Fibroblast of lung (primary cell): ENCODE data around the gene SNORC.

Experiments
- EZH2 ChIP-seq: IDR thresholded peaks from 2 replicates; pipeline ENCODE4 v1.5.1; 2012; ENCODE audit warnings: low read length, control low read depth, mild to moderate bottlenecking; ENCODE audit errors: missing control alignments
- TF ChIP-seq, protein P1 (sequence below), 2 donors: IDR thresholded peaks in 1 of 2; conservative IDR thresholded peaks in 1 of 2; 1 replicate in 1 of 2; 2 replicates in 1 of 2; pipeline ENCODE4 v1.5.1; 2011 to 2012; ENCODE audit warnings: low read length in 2 of 2, control low read depth in 1 of 2, inconsistent platforms in 1 of 2, low read depth in 1 of 2, mild to moderate bottlenecking in 1 of 2

- TF ChIP-seq, protein P1, sequence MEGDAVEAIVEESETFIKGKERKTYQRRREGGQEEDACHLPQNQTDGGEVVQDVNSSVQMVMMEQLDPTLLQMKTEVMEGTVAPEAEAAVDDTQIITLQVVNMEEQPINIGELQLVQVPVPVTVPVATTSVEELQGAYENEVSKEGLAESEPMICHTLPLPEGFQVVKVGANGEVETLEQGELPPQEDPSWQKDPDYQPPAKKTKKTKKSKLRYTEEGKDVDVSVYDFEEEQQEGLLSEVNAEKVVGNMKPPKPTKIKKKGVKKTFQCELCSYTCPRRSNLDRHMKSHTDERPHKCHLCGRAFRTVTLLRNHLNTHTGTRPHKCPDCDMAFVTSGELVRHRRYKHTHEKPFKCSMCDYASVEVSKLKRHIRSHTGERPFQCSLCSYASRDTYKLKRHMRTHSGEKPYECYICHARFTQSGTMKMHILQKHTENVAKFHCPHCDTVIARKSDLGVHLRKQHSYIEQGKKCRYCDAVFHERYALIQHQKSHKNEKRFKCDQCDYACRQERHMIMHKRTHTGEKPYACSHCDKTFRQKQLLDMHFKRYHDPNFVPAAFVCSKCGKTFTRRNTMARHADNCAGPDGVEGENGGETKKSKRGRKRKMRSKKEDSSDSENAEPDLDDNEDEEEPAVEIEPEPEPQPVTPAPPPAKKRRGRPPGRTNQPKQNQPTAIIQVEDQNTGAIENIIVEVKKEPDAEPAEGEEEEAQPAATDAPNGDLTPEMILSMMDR (conservative IDR thresholded peaks at IDR 0.05 in 1 of 2, IDR thresholded peaks at IDR 0.05 in 1 of 2; ENCODE audit: low read depth in 1 of 2, low read length in 2 of 2) = no peak
- peak; percentile 20 for TF ChIP-seq EZH2
These were observed 57.1 kb downstream of the SNORC start for GRCh38 chr2:232927032-232927792.
